ENCODE data around the gene GNG12. TPM values are rescaled to one million over a fixed set of nuclear protein-coding genes. Genes with fewer than 3 reads are reported as not detected.

Gene GNG12
- total and polyA plus RNA-seq, 3 donors from 2014 or later = 28.1 to 46.0 (median 39.3) TPM

DNA sequence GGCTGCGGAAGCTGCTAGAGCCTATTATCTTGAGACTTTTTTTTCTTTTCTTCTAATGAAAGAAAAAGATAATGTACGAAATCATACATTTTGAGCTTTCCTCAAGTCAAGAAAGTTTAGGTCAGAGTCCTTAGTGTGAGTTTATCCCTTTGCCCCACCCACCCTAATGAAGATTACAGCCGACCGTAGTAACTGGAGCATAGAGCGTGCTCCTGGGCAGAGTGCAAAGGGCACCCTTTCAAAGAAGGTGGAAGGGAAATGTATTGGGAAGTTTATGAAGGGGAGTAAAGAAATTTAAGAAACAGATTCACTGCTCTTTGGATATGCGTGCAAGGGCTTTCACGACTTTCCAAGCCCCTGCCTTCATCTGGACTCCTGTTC is 17.2 kb downstream of the GNG12 start:
- no peak for TF ChIP-seq POLR2A (IDR thresholded peaks at IDR 0.05)
- TF ChIP-seq, protein P1, sequence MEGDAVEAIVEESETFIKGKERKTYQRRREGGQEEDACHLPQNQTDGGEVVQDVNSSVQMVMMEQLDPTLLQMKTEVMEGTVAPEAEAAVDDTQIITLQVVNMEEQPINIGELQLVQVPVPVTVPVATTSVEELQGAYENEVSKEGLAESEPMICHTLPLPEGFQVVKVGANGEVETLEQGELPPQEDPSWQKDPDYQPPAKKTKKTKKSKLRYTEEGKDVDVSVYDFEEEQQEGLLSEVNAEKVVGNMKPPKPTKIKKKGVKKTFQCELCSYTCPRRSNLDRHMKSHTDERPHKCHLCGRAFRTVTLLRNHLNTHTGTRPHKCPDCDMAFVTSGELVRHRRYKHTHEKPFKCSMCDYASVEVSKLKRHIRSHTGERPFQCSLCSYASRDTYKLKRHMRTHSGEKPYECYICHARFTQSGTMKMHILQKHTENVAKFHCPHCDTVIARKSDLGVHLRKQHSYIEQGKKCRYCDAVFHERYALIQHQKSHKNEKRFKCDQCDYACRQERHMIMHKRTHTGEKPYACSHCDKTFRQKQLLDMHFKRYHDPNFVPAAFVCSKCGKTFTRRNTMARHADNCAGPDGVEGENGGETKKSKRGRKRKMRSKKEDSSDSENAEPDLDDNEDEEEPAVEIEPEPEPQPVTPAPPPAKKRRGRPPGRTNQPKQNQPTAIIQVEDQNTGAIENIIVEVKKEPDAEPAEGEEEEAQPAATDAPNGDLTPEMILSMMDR (IDR thresholded peaks at IDR 0.05) = no peak
- 96 to 98% methylated on average over 7 of the region's 7 CpGs for WGBS, 2 donors
- intact Hi-C loops (cut with DNase I; ENCODE audit: low total_unique reads) = no loop called here
- Histone ChIP-seq H3K4me1 (peaks cover 23% of the 10 kb centered on the region), H3K27ac (no peak overlapping the region), H3K36me3 (ENCODE audit: low read depth, missing control alignments) (no peaks in the 10 kb centered on the region), H3K27me3 (no peaks in the 10 kb centered on the region), H3K9me3 (no peaks in the 10 kb centered on the region), H3K4me3 (no peak overlapping the region)
- DNase-seq = no peak

DNA sequence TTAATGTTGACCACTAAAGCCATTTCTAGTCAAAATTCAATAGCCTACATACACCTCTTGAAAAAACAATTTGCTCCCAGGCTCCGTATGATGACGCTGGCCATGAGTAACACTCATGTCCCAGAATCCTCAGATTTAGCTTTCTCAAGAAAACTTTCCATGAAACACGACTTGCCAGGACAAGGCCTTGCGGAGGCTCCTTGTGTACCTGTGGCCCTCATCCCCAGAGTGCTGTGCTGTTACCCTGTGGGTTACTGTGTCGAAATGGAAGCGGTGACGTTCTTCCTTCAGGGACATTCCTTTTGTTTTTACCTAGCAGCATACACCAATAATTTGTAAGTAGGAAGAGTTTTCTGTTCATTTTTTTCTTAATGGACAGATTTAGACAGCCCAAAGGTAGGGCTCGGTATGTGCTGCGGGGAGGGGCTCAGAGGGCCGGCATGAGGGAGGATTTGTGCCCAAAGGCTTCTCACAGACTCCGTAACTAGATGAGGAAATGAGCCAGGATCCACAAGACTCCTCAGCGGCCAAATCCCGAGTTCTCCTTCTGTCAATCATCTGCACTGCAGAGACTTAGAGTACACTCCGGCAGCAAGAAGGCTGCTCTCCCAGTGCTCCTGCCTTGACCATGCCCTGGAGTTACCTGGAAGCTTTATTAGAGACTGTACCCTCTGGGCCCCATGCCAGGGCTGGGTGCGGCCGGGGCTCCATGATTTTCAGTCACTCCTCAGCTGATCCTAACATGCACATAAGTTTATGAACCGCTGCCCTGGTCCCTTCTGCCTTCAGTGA is 17.8 kb downstream of the GNG12 start:
- no peak overlapping the region for H3K4me3 ChIP-seq
- H3K36me3 ChIP-seq (ENCODE audit: low read depth, missing control alignments) = no peaks in the 10 kb centered on the region
- H3K27me3 ChIP-seq = no peaks in the 10 kb centered on the region
- no peak for TF ChIP-seq POLR2A (IDR thresholded peaks at IDR 0.05)
- TF ChIP-seq, protein P1 (IDR thresholded peaks at IDR 0.05) = no peak
- intact Hi-C loops (cut with DNase I; ENCODE audit: low total_unique reads) = no loop called here
- WGBS, 2 donors = 84 to 86% methylated on average over 17 of the region's 17 CpGs
- H3K9me3 ChIP-seq = no peaks in the 10 kb centered on the region
- H3K4me1 ChIP-seq = peaks cover 22% of the 10 kb centered on the region
- DNase-seq = no peak
- no peak overlapping the region for H3K27ac ChIP-seq

DNA sequence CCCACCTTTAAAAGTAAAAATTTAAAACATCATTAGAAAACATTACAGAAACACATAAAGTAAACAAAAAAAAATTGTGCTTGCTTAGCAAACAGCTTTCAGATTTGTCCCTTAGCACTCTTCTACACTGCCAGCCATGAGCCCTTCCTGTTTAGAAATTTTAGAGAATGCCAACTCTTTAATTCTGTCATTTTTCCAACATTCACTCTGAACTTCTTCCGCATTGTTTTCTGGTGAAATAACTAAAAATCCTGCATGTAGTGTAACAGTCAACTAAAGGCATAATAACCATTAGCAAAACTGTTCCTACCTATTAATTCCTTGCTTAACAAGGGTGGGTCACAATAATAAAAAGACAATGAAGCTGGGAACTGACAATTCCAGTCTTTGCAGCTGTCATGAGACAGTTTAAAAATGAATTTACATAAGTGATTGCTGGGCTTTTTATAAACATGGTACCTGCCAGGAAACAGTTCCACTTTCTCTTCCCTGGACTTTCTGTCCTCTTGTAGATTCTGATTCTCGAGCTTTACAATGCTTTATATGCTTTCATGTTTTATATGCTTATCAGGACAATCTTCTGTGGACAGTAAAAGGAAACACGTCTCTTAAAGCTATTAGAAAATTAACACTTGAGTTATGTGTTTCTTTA is 19.0 kb downstream of the GNG12 start:
- H3K27ac ChIP-seq = peak overlapping the region in 1 of 2 donors; percentile 33
- intact Hi-C loops (cut with DNase I; ENCODE audit: low total_unique reads) = no loop called here
- 33 to 38% methylated on average over 3 of the region's 3 CpGs for WGBS, 2 donors
- no peak overlapping the region for H3K4me3 ChIP-seq
- H3K9me3 ChIP-seq = no peaks in the 10 kb centered on the region
- H3K36me3 ChIP-seq (ENCODE audit: low read depth, missing control alignments) = no peaks in the 10 kb centered on the region
- DNase-seq = no peak
- no peaks in the 10 kb centered on the region for H3K27me3 ChIP-seq
- no peak for TF ChIP-seq POLR2A (IDR thresholded peaks at IDR 0.05)
- TF ChIP-seq, protein P1 (IDR thresholded peaks at IDR 0.05) = no peak
- peaks cover 14% of the 10 kb centered on the region for H3K4me1 ChIP-seq

DNA sequence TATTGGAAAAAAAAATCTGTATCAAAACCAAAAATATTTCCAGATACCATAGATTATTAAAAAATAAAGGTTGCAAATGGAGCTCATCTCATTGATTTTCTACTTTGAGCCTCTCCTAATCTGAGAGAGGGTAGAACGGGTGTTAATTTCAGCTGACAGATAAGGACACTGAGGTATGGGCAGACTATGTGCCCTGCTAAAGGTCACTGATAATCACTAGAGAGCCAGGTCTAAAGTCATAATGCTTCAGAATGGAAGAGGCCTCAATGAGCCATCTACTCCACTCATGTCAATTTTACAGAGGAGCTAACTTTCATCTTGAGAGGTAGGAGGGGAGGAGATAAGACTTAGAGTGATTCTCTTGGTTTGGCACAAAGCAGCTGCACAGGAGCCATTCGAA is 21.0 kb downstream of the GNG12 start:
- intact Hi-C loops (cut with DNase I; ENCODE audit: low total_unique reads) = no loop called here
- no peak overlapping the region for H3K4me3 ChIP-seq
- peaks cover 14% of the 10 kb centered on the region for H3K4me1 ChIP-seq
- H3K9me3 ChIP-seq = no peaks in the 10 kb centered on the region
- TF ChIP-seq POLR2A (IDR thresholded peaks at IDR 0.05) = no peak
- TF ChIP-seq, protein P1 (IDR thresholded peaks at IDR 0.05) = no peak
- no peak overlapping the region for H3K27ac ChIP-seq
- 63 to 79% methylated on average over 2 of the region's 2 CpGs for WGBS, 2 donors
- H3K36me3 ChIP-seq (ENCODE audit: low read depth, missing control alignments) = no peaks in the 10 kb centered on the region
- no peaks in the 10 kb centered on the region for H3K27me3 ChIP-seq
- DNase-seq = no peak

Measured in testis (tissue), 3 donors.